Stimulated activated CD8-positive, alpha-beta memory T cell treated with anti-CD3 and anti-CD28 coated beads, Interleukin-12 subunit alpha, Interleukin-12 subunit beta, amount 100 ng/mL, for 24 hours (primary cell): ENCODE data around the gene RPS6KA4.

Experiments
- DNase-seq: peaks from one replicate; pipeline ENCODE4 v3.0.0-alpha.2; 2020; ENCODE audit errors: extremely low read depth

RPS6KA4 gene

GRCh38 chr11:64327375-64327774 lies 31.6 kb upstream of the RPS6KA4 start:
- DNase-seq = no peak

DNA sequence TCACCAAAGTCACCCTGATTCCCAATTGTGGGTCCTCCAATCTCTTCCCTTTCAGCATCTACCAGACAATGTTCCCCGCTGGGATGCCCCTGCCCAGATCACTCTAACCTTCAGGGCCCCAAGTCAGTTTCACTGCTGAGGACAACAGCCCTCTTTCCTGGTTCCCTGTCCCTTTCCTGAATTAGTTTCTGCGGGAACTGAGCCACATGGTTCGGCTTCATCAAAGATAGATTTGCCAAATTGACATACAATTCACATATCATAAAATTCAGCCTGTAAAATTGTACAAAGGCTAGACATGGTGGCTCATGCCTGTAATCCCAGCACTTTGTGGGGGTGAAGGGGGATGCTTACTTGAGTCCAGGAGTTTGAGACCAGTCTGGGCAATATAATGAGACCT lies 31.0 kb upstream of the RPS6KA4 start:
- DNase-seq = no peak

DNA sequence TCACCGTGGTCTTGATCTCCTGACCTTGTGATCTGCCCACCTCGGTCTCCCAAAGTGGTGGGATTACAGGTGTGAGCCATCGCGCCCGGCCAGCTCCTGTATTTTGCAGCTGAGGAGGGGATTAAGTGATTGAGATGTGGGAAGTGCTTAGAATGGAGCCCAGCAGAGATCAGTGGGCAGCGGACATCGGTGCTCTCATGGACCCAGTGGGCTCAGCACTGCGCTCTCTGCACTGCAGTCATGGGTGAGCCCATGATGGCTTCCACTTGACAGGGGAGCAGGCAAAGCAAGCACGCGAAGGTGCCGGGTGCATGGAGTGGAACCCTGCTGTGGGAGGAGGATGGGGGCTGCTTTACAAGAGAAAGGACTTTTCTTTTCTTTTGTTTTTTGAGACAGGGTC lies 28.1 kb upstream of the RPS6KA4 start:
- no peak for DNase-seq

DNA sequence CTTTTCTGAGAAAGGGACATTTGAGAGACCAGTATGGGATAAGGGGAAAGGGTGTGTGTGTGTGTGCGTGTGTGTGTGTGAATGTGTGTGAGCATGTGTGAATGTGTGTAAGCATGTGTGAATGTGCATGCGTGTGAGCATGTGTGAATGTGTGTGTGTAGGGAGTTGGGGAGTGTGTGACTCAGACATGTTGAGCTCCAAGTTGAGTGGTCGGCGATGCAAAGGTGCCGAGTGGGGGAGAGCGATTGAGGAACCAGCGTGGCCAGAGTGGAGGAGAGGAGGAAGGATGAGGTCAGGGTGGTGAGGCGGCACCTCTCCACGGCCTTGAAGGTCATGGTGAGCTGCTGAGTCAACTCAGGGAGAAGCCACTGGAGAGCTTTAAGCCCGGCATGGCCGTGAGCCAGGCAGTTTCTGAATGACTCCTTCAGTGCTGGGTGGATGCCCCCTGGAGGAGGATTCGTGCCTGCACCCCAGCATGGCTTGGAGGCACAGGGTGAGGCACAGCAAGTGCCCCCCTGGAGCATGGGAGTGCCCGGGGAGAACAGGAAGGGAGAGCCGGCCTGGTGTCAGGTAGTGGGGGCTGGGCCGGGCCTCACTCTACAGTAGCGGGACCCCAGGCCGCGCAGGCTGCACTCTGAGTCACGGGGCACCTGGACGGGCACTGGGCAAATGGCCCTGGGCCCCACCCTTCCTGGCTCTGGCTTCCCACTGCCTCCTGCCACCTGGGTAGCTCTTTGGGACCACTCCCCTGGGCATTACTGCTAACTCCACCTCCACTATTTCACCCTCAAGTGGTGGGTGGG lies 27.2 kb upstream of the RPS6KA4 start:
- DNase-seq = peak; percentile 49

DNA sequence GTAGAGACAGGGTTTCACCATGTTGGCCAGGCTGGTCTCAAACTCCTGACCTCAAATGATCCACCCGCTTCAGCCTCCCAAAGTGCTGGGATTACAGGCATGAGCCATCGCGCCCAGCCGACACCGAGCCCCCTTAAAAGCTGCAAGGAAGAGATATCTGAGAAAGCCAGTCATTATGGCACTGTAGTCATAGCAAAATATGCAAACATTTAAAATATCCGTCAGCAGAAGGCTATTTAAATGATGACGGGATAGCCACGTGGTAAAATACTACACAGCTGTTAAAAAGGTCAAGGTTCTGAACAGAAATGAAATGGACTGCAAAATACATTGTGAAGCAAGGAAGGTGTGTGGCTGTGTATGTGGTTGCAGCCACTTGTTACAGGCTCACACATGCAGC lies 25.4 kb upstream of the RPS6KA4 start:
- DNase-seq = no peak

- no peak for DNase-seq
Measured at GRCh38 chr11:64334764-64335735, 23.9 kb upstream of the RPS6KA4 start.

GRCh38 chr11:64337538-64338249 lies 21.3 kb upstream of the RPS6KA4 start:
- DNase-seq = no peak

DNA sequence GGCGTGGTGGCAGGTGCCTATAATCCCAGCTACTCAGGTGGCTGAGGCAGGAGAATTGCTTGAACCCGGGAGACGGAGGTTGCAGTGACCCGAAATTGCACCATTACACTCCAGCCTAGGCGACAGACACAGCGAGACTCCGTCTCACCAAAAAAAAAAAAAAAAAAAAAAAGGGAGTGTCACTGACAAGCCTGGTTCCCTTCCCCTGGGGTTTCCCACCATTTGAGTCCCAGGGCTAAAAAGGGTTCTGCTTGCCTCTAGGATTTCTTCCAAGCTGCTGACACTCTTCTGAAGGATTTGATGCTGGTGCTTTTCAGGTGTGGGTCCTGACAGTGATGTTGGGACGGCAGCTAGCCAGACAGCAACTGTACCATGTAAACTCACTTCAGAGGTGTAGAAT lies 20.2 kb upstream of the RPS6KA4 start:
- DNase-seq = no peak

DNA sequence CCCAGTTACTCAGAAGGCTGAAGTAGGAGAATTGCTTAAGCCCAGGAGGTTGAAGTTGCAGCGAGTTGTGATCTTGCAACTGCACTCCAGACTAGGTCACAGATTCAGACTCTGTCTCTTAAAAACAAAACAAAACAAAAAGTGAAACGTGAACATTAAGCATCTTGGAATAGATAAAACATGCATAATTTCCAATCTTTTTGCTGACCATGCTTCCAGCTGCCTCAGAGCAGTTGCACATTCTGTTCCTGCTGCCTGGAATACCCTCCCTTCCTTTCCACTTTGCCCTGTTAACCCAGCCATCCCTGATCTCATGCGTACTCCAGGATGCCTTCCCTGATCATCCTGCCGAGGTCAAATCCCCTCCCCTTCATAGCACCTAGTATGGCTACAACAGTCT lies 19.7 kb upstream of the RPS6KA4 start:
- DNase-seq = no peak

DNA sequence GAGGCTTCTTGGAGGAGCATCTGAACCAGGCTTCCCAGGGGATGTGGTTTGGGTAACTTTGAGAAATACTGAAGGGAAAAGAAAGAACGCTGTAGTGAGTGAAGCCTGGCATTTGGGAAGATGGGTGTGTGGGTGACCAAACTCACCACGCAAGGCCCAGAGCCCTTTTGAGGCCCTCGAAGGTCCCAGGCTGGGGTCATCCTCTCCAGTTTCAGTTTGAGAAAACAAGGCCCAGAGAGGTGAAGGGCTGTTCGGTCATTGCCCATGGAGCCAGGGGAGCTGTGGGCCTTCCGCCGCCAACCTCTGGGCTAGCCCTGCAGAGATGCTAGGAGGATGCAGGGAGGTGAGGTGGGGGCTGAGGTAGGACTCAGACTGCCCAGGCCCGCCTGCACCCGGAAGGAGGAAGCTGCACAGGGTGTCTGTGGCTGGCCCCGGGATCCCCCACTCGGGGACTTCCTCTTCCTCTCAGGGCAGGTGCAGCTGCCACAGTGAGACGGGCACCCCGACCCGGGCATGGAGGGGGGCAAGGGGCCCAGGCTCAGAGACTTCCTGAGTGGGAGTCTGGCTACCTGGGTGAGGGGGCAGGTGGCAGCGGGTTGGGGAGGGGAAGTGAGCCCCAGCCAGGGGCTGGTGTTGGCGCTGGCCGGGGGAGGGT lies 19.1 kb upstream of the RPS6KA4 start, which contains the start of gene CCDC88B:
Gene CCDC88B, plus strand, starts transcription at position 451 of the 655 bp plus-strand sequence. Its CDS starts 63 bp downstream, at position 514.
- no peak for DNase-seq

GRCh38 chr11:64340671-64341335 lies 18.2 kb upstream of the RPS6KA4 start:
- DNase-seq = no peak

DNA sequence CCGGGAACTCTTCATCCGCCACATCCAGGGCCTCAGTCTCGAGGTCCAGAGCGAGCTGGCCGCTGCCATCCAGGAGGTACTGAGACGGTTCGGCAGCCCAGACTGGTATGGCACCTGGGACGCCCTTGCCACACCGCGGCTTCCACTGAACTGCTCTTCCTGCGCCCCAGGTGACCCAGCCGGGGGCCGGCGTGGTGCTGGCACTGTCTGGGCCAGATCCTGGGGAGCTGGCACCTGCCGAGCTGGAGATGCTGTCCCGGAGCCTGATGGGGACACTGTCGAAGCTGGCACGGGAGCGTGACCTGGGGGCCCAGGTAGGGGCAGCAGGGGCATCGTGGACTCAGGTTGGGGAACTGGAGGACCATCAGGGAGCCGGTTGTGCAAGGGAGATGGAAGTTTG lies 17.5 kb upstream of the RPS6KA4 start:
- no peak for DNase-seq

DNA sequence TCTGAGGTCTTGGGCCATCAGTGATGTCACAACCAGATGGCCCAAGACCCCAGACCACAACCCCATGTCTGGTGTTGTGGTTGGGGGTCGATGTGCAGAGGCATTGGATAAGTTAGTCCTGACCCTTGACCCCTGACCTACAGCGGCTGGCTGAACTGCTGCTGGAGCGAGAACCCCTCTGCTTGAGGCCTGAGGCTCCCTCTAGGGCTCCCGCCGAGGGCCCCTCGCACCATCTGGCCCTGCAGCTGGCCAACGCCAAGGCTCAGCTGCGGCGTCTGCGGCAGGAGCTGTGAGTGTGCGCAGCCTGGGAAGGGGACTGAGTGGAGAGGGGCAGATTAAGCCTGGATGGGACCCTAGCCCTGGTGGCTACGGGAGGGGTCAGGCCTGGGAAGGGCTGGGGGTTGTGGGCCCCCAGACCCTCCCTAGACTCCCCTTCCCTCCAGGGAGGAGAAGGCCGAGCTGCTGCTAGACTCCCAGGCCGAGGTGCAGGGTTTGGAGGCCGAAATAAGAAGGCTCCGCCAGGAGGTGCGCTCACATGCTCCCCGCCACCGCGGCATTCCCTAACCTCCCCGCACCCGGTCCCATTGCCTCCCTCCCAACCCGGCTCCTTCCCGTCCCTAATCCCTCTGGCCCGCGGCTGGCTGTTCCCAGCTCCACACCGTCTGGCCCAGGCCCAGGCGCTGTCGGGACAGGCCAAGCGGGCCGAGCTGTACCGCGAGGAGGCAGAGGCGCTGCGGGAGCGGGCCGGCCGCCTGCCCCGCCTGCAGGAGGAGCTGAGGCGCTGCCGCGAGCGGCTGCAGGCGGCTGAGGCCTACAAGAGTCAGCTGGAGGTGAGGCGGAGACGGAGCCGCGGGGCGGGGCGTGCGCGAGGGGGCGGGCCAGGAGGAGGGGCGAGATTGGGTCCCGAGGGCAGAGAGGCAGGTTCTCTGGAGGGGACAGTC lies 16.8 kb upstream of the RPS6KA4 start:
- no peak for DNase-seq

DNA sequence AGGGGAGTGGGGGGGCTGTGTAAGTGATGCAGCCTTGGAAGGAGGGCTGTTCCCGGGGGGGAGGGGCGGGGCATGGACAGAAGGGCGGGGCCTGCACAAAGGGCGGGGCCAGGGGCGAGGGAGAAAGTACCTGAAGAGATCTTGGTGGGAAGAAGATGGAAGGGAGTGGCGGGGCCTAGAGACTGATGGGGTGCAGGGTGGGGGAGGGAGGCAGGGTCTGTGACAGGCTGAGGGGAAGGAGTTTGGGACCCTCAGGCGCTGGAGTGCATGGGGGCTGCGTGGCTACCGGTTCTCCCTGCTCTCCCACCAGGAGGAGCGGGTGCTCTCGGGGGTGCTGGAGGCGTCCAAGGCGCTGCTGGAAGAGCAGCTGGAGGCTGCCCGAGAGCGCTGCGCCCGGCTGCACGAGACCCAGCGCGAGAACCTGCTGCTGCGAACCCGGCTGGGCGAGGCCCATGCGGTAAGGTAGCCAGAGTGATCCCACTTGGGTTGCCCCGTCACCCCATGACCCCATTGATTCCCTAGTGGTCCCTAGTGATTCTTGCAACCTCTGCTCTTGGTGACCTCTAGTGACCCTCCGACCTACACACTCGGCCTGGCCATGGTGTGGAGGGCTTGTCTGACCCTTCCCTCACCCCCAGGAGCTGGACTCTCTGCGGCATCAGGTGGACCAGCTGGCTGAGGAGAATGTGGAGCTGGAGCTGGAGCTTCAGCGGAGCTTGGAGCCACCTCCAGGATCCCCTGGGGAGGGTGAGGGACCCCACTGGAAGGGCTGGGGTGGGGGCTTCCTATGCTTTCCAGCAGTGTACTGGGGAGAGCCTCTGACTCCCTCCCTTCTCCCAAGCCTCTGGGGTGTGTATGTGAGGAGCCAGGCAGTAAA lies 15.9 kb upstream of the RPS6KA4 start:
- DNase-seq = no peak

DNA sequence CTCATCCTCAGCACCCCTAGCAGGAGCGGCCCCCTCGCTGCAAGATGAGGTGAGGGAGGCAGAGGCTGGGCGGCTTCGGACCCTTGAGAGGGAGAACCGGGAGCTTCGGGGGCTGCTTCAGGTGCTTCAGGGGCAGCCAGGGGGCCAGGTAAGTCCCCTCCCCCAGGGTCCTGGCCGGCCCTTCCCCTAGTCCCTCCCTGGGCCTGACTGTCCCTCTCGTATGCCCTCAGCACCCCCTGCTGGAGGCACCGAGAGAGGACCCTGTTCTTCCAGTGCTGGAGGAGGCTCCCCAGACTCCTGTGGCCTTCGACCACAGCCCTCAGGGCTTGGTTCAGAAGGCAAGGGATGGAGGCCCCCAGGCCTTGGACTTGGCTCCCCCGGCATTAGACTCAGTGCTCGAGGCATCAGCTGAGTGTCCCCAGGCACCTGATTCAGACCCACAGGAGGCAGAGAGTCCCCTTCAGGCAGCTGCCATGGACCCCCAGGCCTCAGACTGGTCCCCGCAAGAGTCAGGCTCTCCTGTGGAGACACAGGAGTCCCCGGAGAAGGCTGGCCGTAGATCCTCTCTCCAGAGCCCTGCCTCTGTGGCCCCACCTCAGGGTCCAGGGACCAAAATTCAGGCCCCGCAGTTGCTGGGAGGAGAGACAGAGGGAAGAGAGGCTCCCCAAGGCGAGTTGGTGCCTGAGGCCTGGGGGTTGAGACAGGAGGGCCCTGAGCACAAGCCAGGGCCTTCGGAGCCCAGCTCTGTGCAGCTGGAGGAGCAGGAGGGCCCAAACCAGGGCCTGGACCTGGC lies 15.0 kb upstream of the RPS6KA4 start:
- no peak for DNase-seq

GRCh38 chr11:64344787-64345186 lies 14.2 kb upstream of the RPS6KA4 start:
- DNase-seq = no peak

GRCh38 chr11:64347193-64347867 lies 11.6 kb upstream of the RPS6KA4 start:
- DNase-seq = no peak
